ENCODE measurements around the gene PLCB4. TPM values are rescaled to one million over a fixed set of nuclear protein-coding genes. Genes with fewer than 3 reads are reported as not detected.
A peak's percentile ranks its signal among the peaks of the same experiment; 100 is the strongest.

Gene PLCB4
- polyA plus RNA-seq, 1 donor (not counting 4 experiments of a cell fraction or from before 2014, with no cell fraction given): 4.1 TPM

- no peaks in the 10 kb centered on the region for H4K20me1 ChIP-seq (ENCODE audit: control insufficient read depth, extremely low read depth, insufficient read depth, low read length)
- no peaks in the 10 kb centered on the region for H3K79me2 ChIP-seq (ENCODE audit: control insufficient read depth, insufficient read depth, low read length)
- dilution Hi-C loops (cut with MboI; ENCODE audit: extremely low pct_ligation_motif_present, low sequenced_read_pairs): no loop called here
- H3K27me3 ChIP-seq (ENCODE audit: control insufficient read depth, extremely low read depth, insufficient read depth, low read length): no peaks in the 10 kb centered on the region
- FAIRE-seq: peak; percentile 67
- no peak overlapping the region for H2AFZ ChIP-seq (ENCODE audit: control insufficient read depth, low read length)
- no peak overlapping the region for H3K4me3 ChIP-seq (ENCODE audit: control insufficient read depth in 2 of 3, extremely low read depth in 1 of 3, insufficient read depth in 2 of 3, low read depth in 1 of 3, low read length in 3 of 3)
- no peaks in the 10 kb centered on the region for H3K4me1 ChIP-seq (ENCODE audit: control insufficient read depth, extremely low read depth, insufficient read depth, low read length)
- no peak overlapping the region for H3K4me2 ChIP-seq (ENCODE audit: control insufficient read depth, extremely low read depth, insufficient read depth, low read depth, low read length)
- H3K27ac ChIP-seq (ENCODE audit: control insufficient read depth, insufficient read depth, low read length): no peak overlapping the region
- H3K9me3 ChIP-seq (ENCODE audit: control insufficient read depth, low read depth, low read length): no peaks in the 10 kb centered on the region
- TF ChIP-seq CTCF (optimal IDR thresholded peaks at IDR 0.05 in 1 of 3, IDR thresholded peaks at IDR 0.05 in 1 of 3, conservative IDR thresholded peaks at IDR 0.05 in 1 of 3; ENCODE audit: extremely low read depth in 1 of 3, insufficient read depth in 2 of 3, low read length in 3 of 3) (peak; percentile 75 to 89 (median 88)), EZH2 (IDR thresholded peaks at IDR 0.05; ENCODE audit: low read length) (no peak)
- DNase-seq (ENCODE audit: low read depth, low spot score): no peak
- H3K36me3 ChIP-seq (ENCODE audit: control insufficient read depth in 2 of 2, extremely low read depth in 1 of 2, insufficient read depth in 2 of 2, low read length in 2 of 2): no peaks in the 10 kb centered on the region
- H3K9me1 ChIP-seq (ENCODE audit: control insufficient read depth, extremely low read depth, insufficient read depth, low read length): no peaks in the 10 kb centered on the region
- H3K9ac ChIP-seq (ENCODE audit: control insufficient read depth, extremely low read depth, insufficient read depth, low read length): no peak overlapping the region
Measured at GRCh38 chr20:9392892-9393857, 324.3 kb downstream of the PLCB4 start.

DNA sequence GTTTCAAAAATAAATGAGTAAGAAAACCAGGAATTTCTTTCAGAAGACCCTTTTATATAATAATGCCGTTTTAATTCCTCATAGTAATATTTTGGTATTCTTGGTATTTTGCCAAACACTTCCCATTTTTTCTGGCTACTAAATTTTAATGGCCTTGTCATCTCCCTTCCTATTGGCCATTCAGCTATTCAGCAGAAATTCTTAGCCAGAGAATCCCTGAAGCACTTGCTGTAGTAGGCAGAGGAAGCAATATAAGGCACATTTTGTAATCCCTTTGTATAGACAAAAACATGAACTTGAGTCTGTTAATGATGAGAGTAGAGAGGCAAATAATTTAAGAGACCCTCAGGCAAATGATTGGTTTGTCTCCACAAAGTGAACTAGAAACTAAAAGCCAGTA is 327.1 kb downstream of the PLCB4 start:
- Histone ChIP-seq H2AFZ (ENCODE audit: control insufficient read depth, low read length) (no peak overlapping the region), H3K27ac (ENCODE audit: control insufficient read depth, insufficient read depth, low read length) (no peak overlapping the region), H3K9me3 (ENCODE audit: control insufficient read depth, low read depth, low read length) (no peaks in the 10 kb centered on the region), H3K4me1 (ENCODE audit: control insufficient read depth, extremely low read depth, insufficient read depth, low read length) (no peaks in the 10 kb centered on the region), H3K79me2 (ENCODE audit: control insufficient read depth, insufficient read depth, low read length) (no peaks in the 10 kb centered on the region), H4K20me1 (ENCODE audit: control insufficient read depth, extremely low read depth, insufficient read depth, low read length) (no peaks in the 10 kb centered on the region), H3K9me1 (ENCODE audit: control insufficient read depth, extremely low read depth, insufficient read depth, low read length) (no peaks in the 10 kb centered on the region), H3K4me3 (ENCODE audit: control insufficient read depth in 2 of 3, extremely low read depth in 1 of 3, insufficient read depth in 2 of 3, low read depth in 1 of 3, low read length in 3 of 3) (no peak overlapping the region), H3K36me3 (ENCODE audit: control insufficient read depth in 2 of 2, extremely low read depth in 1 of 2, insufficient read depth in 2 of 2, low read length in 2 of 2) (no peaks in the 10 kb centered on the region), H3K4me2 (ENCODE audit: control insufficient read depth, extremely low read depth, insufficient read depth, low read depth, low read length) (no peak overlapping the region), H3K9ac (ENCODE audit: control insufficient read depth, extremely low read depth, insufficient read depth, low read length) (no peak overlapping the region), H3K27me3 (ENCODE audit: control insufficient read depth, extremely low read depth, insufficient read depth, low read length) (no peaks in the 10 kb centered on the region)
- no peak for DNase-seq (ENCODE audit: low read depth, low spot score)
- no peak for FAIRE-seq
- dilution Hi-C loops (cut with MboI; ENCODE audit: extremely low pct_ligation_motif_present, low sequenced_read_pairs): no loop called here
- TF ChIP-seq EZH2 (IDR thresholded peaks at IDR 0.05; ENCODE audit: low read length) (no peak), CTCF (optimal IDR thresholded peaks at IDR 0.05 in 1 of 3, IDR thresholded peaks at IDR 0.05 in 1 of 3, conservative IDR thresholded peaks at IDR 0.05 in 1 of 3; ENCODE audit: extremely low read depth in 1 of 3, insufficient read depth in 2 of 3, low read length in 3 of 3) (no peak)
